Nephron progenitor cell (in vitro differentiated cells): ENCODE measurements around the gene AOPEP.
A peak's percentile ranks its signal among the peaks of the same experiment; 100 is the strongest.

ENCODE experiments used
- DNase-seq: peaks from one replicate; pipeline ENCODE4 v3.0.0; 2021
- H3K27ac Mint-ChIP-seq: 2 replicates; pipeline ENCODE4 v1.8.0; 2021; ENCODE audit warnings: mild to moderate bottlenecking, moderate library complexity, mixed read lengths
- H3K27me3 Mint-ChIP-seq: 2 replicates; pipeline ENCODE4 v1.8.0; 2021; ENCODE audit warnings: mild to moderate bottlenecking, low read depth, mixed read lengths; ENCODE audit not compliant: poor library complexity
- H3K36me3 Mint-ChIP-seq: 2 replicates; pipeline ENCODE4 v1.8.0; 2021; ENCODE audit warnings: low read depth, mixed read lengths
- H3K4me1 Mint-ChIP-seq: 2 replicates; pipeline ENCODE4 v1.8.0; 2021; ENCODE audit warnings: mixed read lengths
- H3K4me3 Mint-ChIP-seq: 2 replicates; pipeline ENCODE4 v1.8.0; 2021; ENCODE audit warnings: mild to moderate bottlenecking, moderate library complexity, mixed read lengths
- H3K9me3 Mint-ChIP-seq: 2 replicates; pipeline ENCODE4 v1.8.0; 2021; ENCODE audit warnings: mild to moderate bottlenecking, moderate library complexity, mixed read lengths
- CTCF ChIP-seq: fragments of 200-600 bp; sonication (generic); IDR thresholded peaks from 2 replicates; pipeline ENCODE4 v1.5.0; 2021; ENCODE audit warnings: antibody characterized with exemption

AOPEP gene

DNA sequence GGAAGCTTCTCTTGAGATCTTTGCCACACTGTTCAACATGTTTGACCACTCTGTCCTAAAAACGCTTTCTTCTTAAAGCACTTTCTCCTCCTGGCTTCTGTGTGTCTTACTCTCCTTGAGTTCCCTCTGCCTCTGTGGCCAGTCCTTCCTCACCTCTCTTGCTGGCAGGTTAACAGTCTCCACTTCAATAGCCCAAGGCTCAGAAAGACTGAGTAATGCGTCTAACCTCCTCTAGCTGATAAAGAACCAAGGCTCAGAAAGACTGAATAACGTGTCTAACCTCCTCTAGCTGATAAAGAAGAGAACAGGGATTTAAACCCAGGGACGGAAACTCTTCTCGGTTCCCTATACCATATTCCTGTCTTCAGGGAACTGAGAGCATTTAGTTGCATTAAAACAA lies 205.2 kb downstream of the AOPEP start:
- peaks cover 54% of the 10 kb centered on the region for H3K4me1 Mint-ChIP-seq
- TF ChIP-seq CTCF, result no peak
- no peaks in the 10 kb centered on the region for H3K27me3 Mint-ChIP-seq
- peaks cover 7% of the 10 kb centered on the region for H3K36me3 Mint-ChIP-seq
- H3K9me3 Mint-ChIP-seq, result no peaks in the 10 kb centered on the region
- no peak overlapping the region for H3K4me3 Mint-ChIP-seq
- no peak for DNase-seq
- H3K27ac Mint-ChIP-seq, result no peak overlapping the region

- no peak for TF ChIP-seq CTCF
- Mint-ChIP-seq H3K36me3 (no peaks in the 10 kb centered on the region), H3K4me1 (peaks cover 47% of the 10 kb centered on the region), H3K27me3 (no peaks in the 10 kb centered on the region), H3K27ac (peak overlapping the region; percentile 54), H3K9me3 (no peaks in the 10 kb centered on the region), H3K4me3 (no peak overlapping the region)
- no peak for DNase-seq
Observed at GRCh38 chr9:94932652-94933510, 206.4 kb downstream of the AOPEP start.

- Mint-ChIP-seq H3K4me1 (peaks cover 42% of the 10 kb centered on the region), H3K36me3 (peaks cover 4% of the 10 kb centered on the region), H3K27ac (no peak overlapping the region), H3K27me3 (no peaks in the 10 kb centered on the region), H3K4me3 (no peak overlapping the region), H3K9me3 (no peaks in the 10 kb centered on the region)
- no peak for DNase-seq
- TF ChIP-seq CTCF, result no peak
Observed at GRCh38 chr9:94933511-94933828, 207.0 kb downstream of the AOPEP start.

DNA sequence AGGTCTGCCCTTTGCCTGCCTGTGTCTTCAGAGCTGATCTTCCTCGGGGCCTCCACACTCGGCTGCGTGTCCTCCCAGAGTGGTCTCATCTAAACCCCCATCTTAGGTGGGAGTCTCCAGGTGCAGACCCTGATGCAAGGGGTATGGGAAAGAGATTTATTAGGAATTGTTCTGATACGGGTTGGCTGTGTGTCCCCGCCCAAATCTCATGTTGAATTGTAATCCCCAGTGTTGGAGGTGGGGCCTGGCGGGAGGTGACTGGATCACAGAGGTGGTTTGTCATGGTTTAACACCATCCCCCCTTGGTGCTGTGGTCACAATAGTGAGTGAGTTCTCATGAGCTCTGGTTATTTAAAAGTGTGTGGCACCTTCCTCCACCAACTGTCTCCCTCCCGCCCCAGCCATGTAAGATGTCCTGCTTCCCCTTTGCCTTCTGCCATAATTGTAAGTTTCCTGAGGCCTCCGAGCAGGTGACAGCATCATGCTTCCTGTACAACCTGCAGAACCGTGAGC lies 208.4 kb downstream of the AOPEP start:
- no peaks in the 10 kb centered on the region for H3K27me3 Mint-ChIP-seq
- no peaks in the 10 kb centered on the region for H3K9me3 Mint-ChIP-seq
- no peak overlapping the region for H3K27ac Mint-ChIP-seq
- H3K36me3 Mint-ChIP-seq, result peaks cover 8% of the 10 kb centered on the region
- no peak for TF ChIP-seq CTCF
- no peak for DNase-seq
- no peak overlapping the region for H3K4me3 Mint-ChIP-seq
- peaks cover 31% of the 10 kb centered on the region for H3K4me1 Mint-ChIP-seq

DNA sequence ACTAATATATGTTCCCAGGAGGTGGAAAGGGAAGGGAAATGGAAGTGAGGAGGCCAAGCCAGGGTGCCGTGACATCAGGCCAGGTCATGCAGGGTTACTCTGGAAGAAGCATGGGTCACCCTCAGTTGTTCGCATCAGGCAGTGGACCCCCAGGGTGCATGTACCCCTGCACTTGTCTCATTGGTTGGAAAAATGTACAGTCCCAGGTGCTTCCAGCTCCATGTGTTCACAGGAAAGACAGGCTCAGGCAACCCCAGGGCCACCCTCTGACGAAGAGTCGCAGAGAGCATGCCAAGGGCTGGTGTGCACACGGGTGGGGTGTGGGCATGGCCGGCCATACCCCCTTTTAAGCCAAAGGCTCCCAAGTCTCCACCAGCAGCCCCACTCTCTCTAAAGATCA lies 208.9 kb downstream of the AOPEP start:
- Mint-ChIP-seq H3K4me3 (no peak overlapping the region), H3K27me3 (no peaks in the 10 kb centered on the region), H3K27ac (no peak overlapping the region), H3K4me1 (peaks cover 26% of the 10 kb centered on the region), H3K9me3 (no peaks in the 10 kb centered on the region), H3K36me3 (peaks cover 8% of the 10 kb centered on the region)
- TF ChIP-seq CTCF, result no peak
- no peak for DNase-seq

DNA sequence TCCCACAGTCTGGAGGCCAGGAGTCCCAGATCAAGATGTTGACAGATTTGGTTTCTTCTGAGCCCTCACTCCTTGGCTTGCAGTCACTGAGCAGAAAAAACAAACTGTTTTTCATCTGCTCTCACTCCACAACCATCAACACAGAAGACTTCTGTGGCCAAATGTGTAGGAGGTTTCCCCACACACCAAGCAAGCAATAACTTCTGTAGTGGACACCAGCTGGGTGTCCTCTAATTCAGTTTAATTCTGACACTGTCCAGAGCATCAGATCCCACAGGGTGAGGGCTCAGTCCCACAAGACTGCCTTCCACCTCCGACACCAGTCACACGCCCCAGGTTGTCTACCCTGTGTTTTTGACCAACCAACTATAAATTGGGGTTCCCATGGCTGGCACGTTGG lies 209.9 kb downstream of the AOPEP start:
- Mint-ChIP-seq H3K9me3 (no peaks in the 10 kb centered on the region), H3K4me1 (peaks cover 33% of the 10 kb centered on the region), H3K36me3 (peaks cover 8% of the 10 kb centered on the region), H3K27me3 (no peaks in the 10 kb centered on the region), H3K27ac (no peak overlapping the region), H3K4me3 (no peak overlapping the region)
- TF ChIP-seq CTCF, result no peak
- no peak for DNase-seq
